Esophagus muscularis mucosa (tissue), 4 donors: ENCODE measurements around the gene FGA. TPM values are rescaled to one million over a fixed set of nuclear protein-coding genes. Genes with fewer than 3 reads are reported as not detected.

Source experiments
- DNase-seq: peaks from one replicate; pipeline ENCODE4 v3.0.0-alpha.2; 2017; ENCODE audit errors: extremely low spot score
- H3K27ac ChIP-seq, 4 donors: fragments of 200-600 bp; sonication (generic); replicated peaks in 1 of 4; 1 replicate in 3 of 4; 2 replicates in 1 of 4; pipeline ENCODE4 v1.5.1; 2016 to 2019; ENCODE audit warnings: mild to moderate bottlenecking in 1 of 4
- H3K27me3 ChIP-seq, 4 donors: fragments of 200-600 bp; sonication (generic); one replicate each; pipeline versions ENCODE4 v1.5.1 to v1.6.0; 2016 to 2019
- H3K36me3 ChIP-seq, 4 donors: fragments of 200-600 bp; sonication (generic); one replicate each; pipeline ENCODE4 v1.5.1; 2016 to 2019
- H3K4me1 ChIP-seq, 4 donors: fragments of 200-600 bp; sonication (generic); one replicate each; pipeline ENCODE4 v1.5.1; 2016 to 2019
- H3K4me3 ChIP-seq, 4 donors: fragments of 200-600 bp; sonication (generic); 1 replicate in 2 of 4; 2 replicates in 2 of 4; pipeline ENCODE4 v1.5.1; 2016 to 2019; ENCODE audit warnings: mild to moderate bottlenecking in 4 of 4, moderate library complexity in 1 of 4
- H3K9me3 ChIP-seq, 4 donors: fragments of 200-600 bp; sonication (generic); 1 replicate in 3 of 4; 2 replicates in 1 of 4; pipeline ENCODE4 v1.5.1; 2016 to 2019
- CTCF ChIP-seq, 3 experiments: fragments of 200-600 bp in 2 of 3; fragments of 450-650 bp in 1 of 3; sonication (generic) in 2 of 3; IDR thresholded peaks; one replicate each; pipeline ENCODE4 v1.5.1; 2017 to 2019; ENCODE audit warnings: antibody characterized with exemption in 3 of 3, mild to moderate bottlenecking in 2 of 3, moderate library complexity in 1 of 3
- EP300 ChIP-seq: sonication (generic); formaldehyde crosslinking; IDR thresholded peaks from one replicate; pipeline ENCODE4 v1.6.1; 2017; ENCODE audit warnings: antibody characterized with exemption
- POLR2A ChIP-seq: fragments of 450-650 bp; IDR thresholded peaks from one replicate; pipeline ENCODE4 v1.6.1; 2017; ENCODE audit warnings: antibody characterized with exemption, moderate library complexity, mild to moderate bottlenecking, low read depth
- POLR2AphosphoS5 ChIP-seq, 2 donors: sonication (generic); formaldehyde crosslinking; IDR thresholded peaks; one replicate each; pipeline ENCODE4 v1.6.1; 2017; ENCODE audit warnings: antibody characterized with exemption in 2 of 2
- whole genome bisulfite sequencing: methylation state at CpG from one replicate; pipeline ENCODE4 v1.1.5; 2018; 5-methylcytosine and 5-hydroxymethylcytosine counted together
- intact Hi-C: fragments of 100-400 bp; cut with DNase I; formaldehyde crosslinking; loops from one replicate; pipeline ENCODE4 v1.15.1; 2023
- total RNA-seq, 4 donors: library from RNA; depleted of rRNA; stranded (reverse); fragments of >200 nt; gene quantifications; one replicate each; pipeline versions ENCODE4 v1.1.0 to v1.2.1, GENCODE V29; 2016

Gene FGA
- total RNA-seq, 4 donors from 2014 or later, result not detected

- Histone ChIP-seq H3K36me3 (no peaks in the 10 kb centered on the region), H3K9me3 (no peaks in the 10 kb centered on the region), H3K27ac (no peak overlapping the region), H3K4me3 (no peak overlapping the region), H3K27me3 (no peaks in the 10 kb centered on the region), H3K4me1 (no peaks in the 10 kb centered on the region)
- intact Hi-C loops, result no loop called here
- TF ChIP-seq EP300 (no peak), CTCF (IDR thresholded peaks at IDR 0.05) (no peak), POLR2A (no peak), POLR2AphosphoS5 (IDR thresholded peaks at IDR 0.05) (no peak)
- no peak for DNase-seq
- 79% methylated on average over 5 of the region's 5 CpGs for WGBS
Measured at GRCh38 chr4:154566639-154567204, 23.8 kb downstream of the FGA start.

GRCh38 chr4:154565704-154566103 lies 24.8 kb downstream of the FGA start:
- Histone ChIP-seq H3K36me3 (no peaks in the 10 kb centered on the region), H3K27ac (no peak overlapping the region), H3K9me3 (no peaks in the 10 kb centered on the region), H3K4me1 (no peaks in the 10 kb centered on the region), H3K27me3 (no peaks in the 10 kb centered on the region), H3K4me3 (no peak overlapping the region)
- 79% methylated on average over 6 of the region's 6 CpGs for WGBS
- TF ChIP-seq CTCF (IDR thresholded peaks at IDR 0.05), result no peak
- no peak for TF ChIP-seq POLR2A
- TF ChIP-seq POLR2AphosphoS5 (IDR thresholded peaks at IDR 0.05), result no peak
- TF ChIP-seq EP300, result no peak
- DNase-seq, result no peak
- intact Hi-C loops, result no loop called here

GRCh38 chr4:154564311-154564710 lies 26.2 kb downstream of the FGA start:
- no peak overlapping the region for H3K27ac ChIP-seq
- H3K9me3 ChIP-seq, result no peaks in the 10 kb centered on the region
- no peaks in the 10 kb centered on the region for H3K36me3 ChIP-seq
- no peak for TF ChIP-seq CTCF (IDR thresholded peaks at IDR 0.05)
- TF ChIP-seq POLR2AphosphoS5 (IDR thresholded peaks at IDR 0.05), result no peak
- TF ChIP-seq POLR2A, result no peak
- no peak for TF ChIP-seq EP300
- H3K4me1 ChIP-seq, result no peaks in the 10 kb centered on the region
- intact Hi-C loops, result no loop called here
- no peak for DNase-seq
- H3K27me3 ChIP-seq, result no peaks in the 10 kb centered on the region
- H3K4me3 ChIP-seq, result no peak overlapping the region
- 93% methylated on average over 1 of the region's 1 CpG for WGBS

- intact Hi-C loops, result no loop called here
- no peaks in the 10 kb centered on the region for H3K27me3 ChIP-seq
Measured at GRCh38 chr4:154562697-154563254, 27.8 kb downstream of the FGA start, which contains the start of gene FGB. Gene FGB (plus strand): TSS chr4:154563011. CDS start chr4:154563019, 8 bp downstream.

More at GRCh38 chr4:154562697-154563254, 27.8 kb downstream of the FGA start, which contains the start of gene FGB:
- H3K4me1 ChIP-seq, result no peaks in the 10 kb centered on the region
- H3K9me3 ChIP-seq, result no peaks in the 10 kb centered on the region
- H3K4me3 ChIP-seq, result no peak within 1 kb of the TSS
- H3K27ac ChIP-seq, result no peak within 1 kb of the TSS
- no peak for DNase-seq
- TF ChIP-seq CTCF (IDR thresholded peaks at IDR 0.05) (no peak), POLR2A (no peak), POLR2AphosphoS5 (IDR thresholded peaks at IDR 0.05) (no peak), EP300 (no peak)
- no peaks in the 10 kb centered on the region for H3K36me3 ChIP-seq
- 75% methylated on average over 2 of the region's 2 CpGs for WGBS
